K562 (cell line): ENCODE data around the gene IRAK4. TPM values are rescaled to one million over a fixed set of nuclear protein-coding genes. Genes with fewer than 3 reads are reported as not detected.

Experiments used
- BRF2 ChIP-seq: IDR thresholded peaks from 3 replicates; pipeline ENCODE4 v1.6.1; 2011; ENCODE audit warnings: borderline replicate concordance, mild to moderate bottlenecking; ENCODE audit not compliant: insufficient read length, insufficient read depth
- EP300 ChIP-seq: IDR thresholded peaks from 2 replicates; pipeline ENCODE4 v1.6.1; 2012; ENCODE audit warnings: low read length, improper control_type of control experiment
- HDAC8 ChIP-seq: fragments of 450-650 bp; IDR thresholded peaks from 2 replicates; pipeline ENCODE4 v1.6.1; 2016; ENCODE audit warnings: mild to moderate bottlenecking, missing genetic modification characterization, moderate library complexity, missing compliant biosample characterization
- SREBF2 ChIP-seq: sonication (generic); formaldehyde crosslinking; IDR thresholded peaks from 2 replicates; pipeline ENCODE4 v1.4.0; 2020; ENCODE audit warnings: mild to moderate bottlenecking, missing genetic modification reagents
- STAT5B ChIP-seq: fragments of 250-450 bp; sonication (Bioruptor Pico); IDR thresholded peaks from 2 replicates; pipeline ENCODE4 v1.8.0; 2021; ENCODE audit warnings: mild to moderate bottlenecking, inconsistent platforms
- TRIM24 ChIP-seq, 2 experiments: fragments of 450-650 bp; IDR thresholded peaks; 2 replicates each; pipeline ENCODE4 v1.6.1; 2016
- ZEB2 ChIP-seq: fragments of 450-650 bp; IDR thresholded peaks from 2 replicates; pipeline ENCODE4 v1.6.1; 2016
- ZNF589 ChIP-seq: fragments of 200-800 bp; sonication (Bioruptor generic); IDR thresholded peaks from 2 replicates; pipeline ENCODE4 v1.6.1; 2016; ENCODE audit warnings: low read depth, missing genetic modification characterization, missing compliant biosample characterization
- polyA plus RNA-seq, 8 experiments: library from polyadenylated mRNA; depleted of rRNA in 4 of 8; stranded (reverse) in 5 of 8; unstranded in 3 of 8; fragments of >200 nt; fragmentation: Nextera tagmentation in 2 of 8; fragmentation: Illumina TruSeq in 1 of 8; extraction: Ambion mirVana in 2 of 8; extraction: Trizol in 1 of 8; gene quantifications; 2 replicates each; pipeline versions ENCODE4 v1.2.1 to v1.2.3, GENCODE V29; 2011 to 2014; ENCODE audit warnings: inconsistent platforms in 1 of 8, missing spikeins in 1 of 8
- total RNA-seq, 7 experiments: library from RNA; depleted of rRNA in 6 of 7; stranded (reverse); fragments of >200 nt in 6 of 7; fragmentation: Illumina TruSeq in 2 of 7; extraction: Trizol in 2 of 7; gene quantifications; 2 replicates each; pipeline versions ENCODE4 v1.2.1 to v1.2.3, GENCODE V29; 2011 to 2021; ENCODE audit warnings: low replicate concordance in 1 of 7
- TF ChIP-seq, protein P1 (sequence below): IDR thresholded peaks from 2 replicates; pipeline ENCODE4 v1.6.1; 2011; ENCODE audit warnings: borderline replicate concordance, low read depth, mild to moderate bottlenecking, moderate library complexity, low read length; ENCODE audit not compliant: insufficient read depth, poor library complexity, severe bottlenecking

IRAK4 gene
- total and polyA plus RNA-seq, 9 of the 15 experiments (the other 6 are each of a cell fraction or from before 2014, with no cell fraction given): 10.8 to 34.5 (median 16.0) TPM

GRCh38 chr12:43789941-43790340, 31.2 kb downstream of the IRAK4 start (continued):
- TF ChIP-seq BRF2 (no peak), ZNF589 (CRISPR knock-in tag) (peak; percentile 60; the same call in 1 of the 2 replicates), ZEB2 (no peak), EP300 (peak; percentile 43; the same call in 1 of the 2 replicates), TRIM24 (IDR thresholded peaks at IDR 0.05) (peak in 1 of 2 experiments; percentile 29; a peak in 2 of 4 replicates), SREBF2 (CRISPR knock-in tag) (no peak), HDAC8 (tag) (no peak), STAT5B (CRISPR knock-in tag) (no peak)
- TF ChIP-seq, protein P1, sequence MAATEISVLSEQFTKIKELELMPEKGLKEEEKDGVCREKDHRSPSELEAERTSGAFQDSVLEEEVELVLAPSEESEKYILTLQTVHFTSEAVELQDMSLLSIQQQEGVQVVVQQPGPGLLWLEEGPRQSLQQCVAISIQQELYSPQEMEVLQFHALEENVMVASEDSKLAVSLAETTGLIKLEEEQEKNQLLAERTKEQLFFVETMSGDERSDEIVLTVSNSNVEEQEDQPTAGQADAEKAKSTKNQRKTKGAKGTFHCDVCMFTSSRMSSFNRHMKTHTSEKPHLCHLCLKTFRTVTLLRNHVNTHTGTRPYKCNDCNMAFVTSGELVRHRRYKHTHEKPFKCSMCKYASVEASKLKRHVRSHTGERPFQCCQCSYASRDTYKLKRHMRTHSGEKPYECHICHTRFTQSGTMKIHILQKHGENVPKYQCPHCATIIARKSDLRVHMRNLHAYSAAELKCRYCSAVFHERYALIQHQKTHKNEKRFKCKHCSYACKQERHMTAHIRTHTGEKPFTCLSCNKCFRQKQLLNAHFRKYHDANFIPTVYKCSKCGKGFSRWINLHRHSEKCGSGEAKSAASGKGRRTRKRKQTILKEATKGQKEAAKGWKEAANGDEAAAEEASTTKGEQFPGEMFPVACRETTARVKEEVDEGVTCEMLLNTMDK: no peak
